MM.1S (cell line): Measurements from ENCODE around the gene PRRG4.

Experiments
- EZH2 ChIP-seq: fragments of 300-600 bp; sonication (generic); optimal IDR thresholded peaks from 2 replicates; pipeline ENCODE3; 2017; ENCODE audit warnings: low read depth, mild to moderate bottlenecking, antibody characterized with exemption, low read length, mixed read lengths
- EZH2phosphoT487 ChIP-seq: fragments of 300-600 bp; sonication (generic); IDR thresholded peaks from 2 replicates; pipeline ENCODE4 v1.6.1; 2018; ENCODE audit warnings: antibody characterized with exemption, low read length
- TF ChIP-seq, protein P1 (sequence below): fragments of 300-600 bp; sonication (generic); IDR thresholded peaks from 2 replicates; pipeline ENCODE4 v1.5.1; 2016; ENCODE audit warnings: antibody characterized with exemption, low read length, mixed read lengths

- TF ChIP-seq, protein P1, sequence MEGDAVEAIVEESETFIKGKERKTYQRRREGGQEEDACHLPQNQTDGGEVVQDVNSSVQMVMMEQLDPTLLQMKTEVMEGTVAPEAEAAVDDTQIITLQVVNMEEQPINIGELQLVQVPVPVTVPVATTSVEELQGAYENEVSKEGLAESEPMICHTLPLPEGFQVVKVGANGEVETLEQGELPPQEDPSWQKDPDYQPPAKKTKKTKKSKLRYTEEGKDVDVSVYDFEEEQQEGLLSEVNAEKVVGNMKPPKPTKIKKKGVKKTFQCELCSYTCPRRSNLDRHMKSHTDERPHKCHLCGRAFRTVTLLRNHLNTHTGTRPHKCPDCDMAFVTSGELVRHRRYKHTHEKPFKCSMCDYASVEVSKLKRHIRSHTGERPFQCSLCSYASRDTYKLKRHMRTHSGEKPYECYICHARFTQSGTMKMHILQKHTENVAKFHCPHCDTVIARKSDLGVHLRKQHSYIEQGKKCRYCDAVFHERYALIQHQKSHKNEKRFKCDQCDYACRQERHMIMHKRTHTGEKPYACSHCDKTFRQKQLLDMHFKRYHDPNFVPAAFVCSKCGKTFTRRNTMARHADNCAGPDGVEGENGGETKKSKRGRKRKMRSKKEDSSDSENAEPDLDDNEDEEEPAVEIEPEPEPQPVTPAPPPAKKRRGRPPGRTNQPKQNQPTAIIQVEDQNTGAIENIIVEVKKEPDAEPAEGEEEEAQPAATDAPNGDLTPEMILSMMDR, result no peak
- no peak for TF ChIP-seq EZH2
- TF ChIP-seq EZH2phosphoT487, result no peak
Measured at GRCh38 chr11:32819187-32819586, 10.5 kb upstream of the PRRG4 start.
